Activated CD4-positive, alpha-beta T cell treated with anti-CD3 and anti-CD28 coated beads, Interleukin-2, amount 10 ng/mL, durations not matched to agents 24 days and 14 days (primary cell): ENCODE measurements around the gene POC5. TPM values are rescaled to one million over a fixed set of nuclear protein-coding genes. Genes with fewer than 3 reads are reported as not detected.

Experiments
- DNase-seq: peaks from one replicate; pipeline ENCODE4 v3.0.0; 2022
- H3K27ac Mint-ChIP-seq: one replicate; pipeline ENCODE4 v1.8.0; 2022; ENCODE audit warnings: mild to moderate bottlenecking, mixed read lengths
- H3K27me3 Mint-ChIP-seq: one replicate; pipeline ENCODE4 v1.8.0; 2022; ENCODE audit warnings: mixed read lengths
- H3K36me3 Mint-ChIP-seq: one replicate; pipeline ENCODE4 v1.8.0; 2022; ENCODE audit warnings: low read depth, mild to moderate bottlenecking, mixed read lengths
- H3K4me1 Mint-ChIP-seq: one replicate; pipeline ENCODE4 v1.8.0; 2021; ENCODE audit warnings: mixed read lengths
- H3K4me3 Mint-ChIP-seq: one replicate; pipeline ENCODE4 v1.8.0; 2022; ENCODE audit warnings: mild to moderate bottlenecking, moderate library complexity, mixed read lengths
- H3K9me3 Mint-ChIP-seq: one replicate; pipeline ENCODE4 v1.8.0; 2021; ENCODE audit warnings: mixed read lengths
- intact Hi-C: fragments of 100-400 bp; cut with micrococcal nuclease; formaldehyde crosslinking; loops from one replicate; pipeline ENCODE4 v1.15.1; 2023
- total RNA-seq: library from RNA; stranded (reverse); gene quantifications from 2 replicates; pipeline ENCODE4 v1.2.3, GENCODE V29; 2022

POC5 gene
- total RNA-seq, 1 donor from 2014 or later, result 20.8 TPM

- no peaks in the 10 kb centered on the region for H3K36me3 Mint-ChIP-seq
- no peak overlapping the region for H3K4me3 Mint-ChIP-seq
- no peak overlapping the region for H3K27ac Mint-ChIP-seq
- peaks cover 2% of the 10 kb centered on the region for H3K27me3 Mint-ChIP-seq
- peak; percentile 43 for DNase-seq
- H3K4me1 Mint-ChIP-seq, result peaks cover 18% of the 10 kb centered on the region
- intact Hi-C loops, result loop anchor here (10.0 kb wide), 1 partner anchor 609 kb away; the partner anchor contains the start of gene GCNT4
- H3K9me3 Mint-ChIP-seq, result no peaks in the 10 kb centered on the region
These were observed 53.5 kb downstream of the POC5 start for GRCh38 chr5:75663579-75664284.

- no peak for DNase-seq
- Mint-ChIP-seq H3K27me3 (peaks cover 4% of the 10 kb centered on the region), H3K36me3 (no peaks in the 10 kb centered on the region), H3K4me3 (no peak overlapping the region), H3K4me1 (peaks cover 10% of the 10 kb centered on the region), H3K9me3 (no peaks in the 10 kb centered on the region), H3K27ac (no peak overlapping the region)
- intact Hi-C loops, result loop anchor here (10.0 kb wide), 1 partner anchor 607 kb away; the partner anchor contains the start of gene GCNT4
These were observed 55.2 kb downstream of the POC5 start for GRCh38 chr5:75662061-75662460.

- Mint-ChIP-seq H3K27me3 (peaks cover 4% of the 10 kb centered on the region), H3K4me3 (no peak overlapping the region), H3K9me3 (no peaks in the 10 kb centered on the region), H3K27ac (no peak overlapping the region), H3K4me1 (peaks cover 4% of the 10 kb centered on the region), H3K36me3 (no peaks in the 10 kb centered on the region)
- intact Hi-C loops, result loop anchor here (10.0 kb wide), 1 partner anchor 606 kb away; the partner anchor contains the start of gene GCNT4
- peak; percentile 44 for DNase-seq
These were observed 56.4 kb downstream of the POC5 start for GRCh38 chr5:75660678-75661465.

GRCh38 chr5:75659791-75660450 lies 57.3 kb downstream of the POC5 start:
- Mint-ChIP-seq H3K9me3 (no peaks in the 10 kb centered on the region), H3K4me3 (no peak overlapping the region)
- intact Hi-C loops, result loop anchor here (10.0 kb wide), 1 partner anchor 605 kb away; the partner anchor contains the start of gene GCNT4

GRCh38 chr5:75656311-75657003 lies 60.8 kb downstream of the POC5 start:
- peaks cover 4% of the 10 kb centered on the region for H3K27me3 Mint-ChIP-seq
- intact Hi-C loops, result no loop called here
- peaks cover 4% of the 10 kb centered on the region for H3K4me1 Mint-ChIP-seq
- no peaks in the 10 kb centered on the region for H3K9me3 Mint-ChIP-seq
- H3K27ac Mint-ChIP-seq, result no peak overlapping the region
- no peaks in the 10 kb centered on the region for H3K36me3 Mint-ChIP-seq
- DNase-seq, result no peak
- H3K4me3 Mint-ChIP-seq, result no peak overlapping the region

More at GRCh38 chr5:75659791-75660450, 57.3 kb downstream of the POC5 start:
- Mint-ChIP-seq H3K27me3 (peaks cover 4% of the 10 kb centered on the region), H3K4me1 (peaks cover 4% of the 10 kb centered on the region), H3K27ac (no peak overlapping the region), H3K36me3 (no peaks in the 10 kb centered on the region)
- DNase-seq, result peak; percentile 44

GRCh38 chr5:75654693-75655295 lies 62.4 kb downstream of the POC5 start:
- Mint-ChIP-seq H3K9me3 (no peaks in the 10 kb centered on the region), H3K4me3 (no peak overlapping the region), H3K27me3 (peaks cover 4% of the 10 kb centered on the region), H3K27ac (no peak overlapping the region), H3K36me3 (no peaks in the 10 kb centered on the region), H3K4me1 (peaks cover 2% of the 10 kb centered on the region)
- no peak for DNase-seq
- intact Hi-C loops, result no loop called here

GRCh38 chr5:75653521-75653920 lies 63.7 kb downstream of the POC5 start:
- DNase-seq, result no peak
- Mint-ChIP-seq H3K9me3 (peaks cover 4% of the 10 kb centered on the region), H3K27ac (no peak overlapping the region)

GRCh38 chr5:75651575-75652238 lies 65.5 kb downstream of the POC5 start:
- H3K36me3 Mint-ChIP-seq, result no peaks in the 10 kb centered on the region
- H3K9me3 Mint-ChIP-seq, result peaks cover 8% of the 10 kb centered on the region
- no peak overlapping the region for H3K27ac Mint-ChIP-seq
- H3K27me3 Mint-ChIP-seq, result no peaks in the 10 kb centered on the region
- DNase-seq, result no peak
- H3K4me3 Mint-ChIP-seq, result no peak overlapping the region
- intact Hi-C loops, result no loop called here
- peaks cover 6% of the 10 kb centered on the region for H3K4me1 Mint-ChIP-seq

More at GRCh38 chr5:75653521-75653920, 63.7 kb downstream of the POC5 start:
- H3K36me3 Mint-ChIP-seq, result no peaks in the 10 kb centered on the region
- intact Hi-C loops, result no loop called here
- H3K4me3 Mint-ChIP-seq, result no peak overlapping the region
- peaks cover 3% of the 10 kb centered on the region for H3K4me1 Mint-ChIP-seq
- peaks cover 2% of the 10 kb centered on the region for H3K27me3 Mint-ChIP-seq

GRCh38 chr5:75648712-75649111 lies 68.5 kb downstream of the POC5 start:
- H3K4me1 Mint-ChIP-seq, result peaks cover 6% of the 10 kb centered on the region
- peaks cover 8% of the 10 kb centered on the region for H3K9me3 Mint-ChIP-seq
- no peak overlapping the region for H3K4me3 Mint-ChIP-seq
- no peak overlapping the region for H3K27ac Mint-ChIP-seq
- intact Hi-C loops, result no loop called here
- H3K36me3 Mint-ChIP-seq, result no peaks in the 10 kb centered on the region
- no peak for DNase-seq
- H3K27me3 Mint-ChIP-seq, result no peaks in the 10 kb centered on the region

GRCh38 chr5:75640826-75641225 lies 76.4 kb downstream of the POC5 start:
- no peak for DNase-seq
- Mint-ChIP-seq H3K27me3 (peaks cover 4% of the 10 kb centered on the region), H3K36me3 (no peaks in the 10 kb centered on the region), H3K4me3 (no peak overlapping the region), H3K4me1 (no peaks in the 10 kb centered on the region), H3K9me3 (no peaks in the 10 kb centered on the region), H3K27ac (no peak overlapping the region)
- intact Hi-C loops, result no loop called here

- Mint-ChIP-seq H3K9me3 (no peaks in the 10 kb centered on the region), H3K27ac (no peak overlapping the region), H3K36me3 (no peaks in the 10 kb centered on the region), H3K4me1 (no peaks in the 10 kb centered on the region), H3K4me3 (no peak overlapping the region), H3K27me3 (peaks cover 4% of the 10 kb centered on the region)
- intact Hi-C loops, result no loop called here
- DNase-seq, result no peak
These were observed 76.8 kb downstream of the POC5 start for GRCh38 chr5:75640395-75640794.

GRCh38 chr5:75639535-75640311 lies 77.5 kb downstream of the POC5 start:
- Mint-ChIP-seq H3K9me3 (no peaks in the 10 kb centered on the region), H3K27ac (no peak overlapping the region), H3K4me3 (no peak overlapping the region), H3K36me3 (no peaks in the 10 kb centered on the region), H3K27me3 (peaks cover 4% of the 10 kb centered on the region), H3K4me1 (no peaks in the 10 kb centered on the region)
- DNase-seq, result no peak
- intact Hi-C loops, result no loop called here
